Activated CD4-positive, CD25-positive, alpha-beta regulatory T cell (primary cell): ENCODE measurements around the gene TAGLN2.
A peak's percentile ranks its signal among the peaks of the same experiment; 100 is the strongest.

Source experiments
- DNase-seq, 4 experiments: peaks; one replicate each; lab custom pipeline; 2025; lab: John Stamatoyannopoulos, UW

The TAGLN2 gene

GRCh38 chr1:159949123-159949522 lies 23.8 kb upstream of the TAGLN2 start:
- no peak for DNase-seq

DNA sequence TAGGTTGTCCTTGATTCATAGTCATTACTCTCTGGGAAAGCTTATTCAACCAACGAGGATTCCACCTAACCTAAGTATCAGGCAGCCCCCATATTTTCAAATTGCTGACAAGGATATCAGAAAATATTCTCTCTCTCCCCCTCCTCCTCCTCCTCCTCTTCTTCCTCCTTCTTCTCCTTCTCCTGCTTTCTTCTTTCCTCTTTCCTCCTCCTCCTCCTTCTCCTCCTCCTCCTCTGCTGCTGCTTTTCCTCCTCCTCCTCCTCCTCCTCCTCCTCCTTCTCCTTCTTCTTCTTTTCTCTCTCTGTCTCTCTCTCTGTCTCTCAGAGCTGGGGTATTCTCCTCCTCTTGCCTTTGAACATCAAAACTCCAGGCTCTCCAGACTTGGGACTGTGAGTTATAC lies 22.6 kb upstream of the TAGLN2 start:
- no peak for DNase-seq

GRCh38 chr1:159946242-159947187 lies 21.2 kb upstream of the TAGLN2 start:
- no peak for DNase-seq

DNA sequence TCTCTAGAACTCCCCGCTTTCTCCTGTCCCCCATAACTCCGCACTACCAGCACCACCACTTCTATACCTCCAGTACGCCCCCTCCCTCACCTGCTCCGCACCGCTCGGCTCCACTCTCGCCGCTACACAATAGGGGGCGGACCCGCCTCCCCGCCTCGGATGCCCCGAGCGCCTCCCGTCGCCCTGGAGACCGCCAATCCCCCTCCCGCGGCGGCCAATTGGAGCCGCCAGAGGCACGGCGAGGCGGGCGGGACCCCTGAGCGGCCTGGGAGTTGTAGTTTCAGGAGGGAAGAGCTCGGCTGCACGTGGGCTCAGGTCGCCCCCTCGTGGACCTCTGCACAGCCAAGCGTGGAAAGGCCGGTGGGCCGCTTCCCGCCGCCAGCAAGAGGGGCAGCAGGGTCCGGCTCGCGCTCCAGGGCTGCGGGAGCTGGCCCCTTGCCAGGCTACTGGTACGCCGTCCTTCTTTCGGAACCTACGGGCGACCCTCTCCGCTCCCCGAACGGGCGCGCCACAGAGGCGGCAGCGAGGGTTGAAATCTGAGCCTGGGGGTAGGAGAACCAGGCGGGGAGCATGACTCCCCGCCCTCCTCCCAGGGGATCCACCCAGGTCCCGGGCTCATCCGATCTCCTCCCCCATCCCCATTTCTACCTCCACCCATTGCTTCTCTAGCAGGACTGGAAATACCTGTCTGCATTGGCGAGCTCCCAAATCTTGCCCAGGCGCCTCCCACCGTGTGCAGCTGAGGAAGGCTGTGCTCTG lies 20.4 kb upstream of the TAGLN2 start, which contains the start of gene IGSF9:
Gene IGSF9, minus strand, starts transcription at position 131 of the 759 bp plus-strand sequence. CDS start 2,159 bp downstream, outside the sequence.
- peak; percentile 44 to 54 (median 50) for DNase-seq

DNA sequence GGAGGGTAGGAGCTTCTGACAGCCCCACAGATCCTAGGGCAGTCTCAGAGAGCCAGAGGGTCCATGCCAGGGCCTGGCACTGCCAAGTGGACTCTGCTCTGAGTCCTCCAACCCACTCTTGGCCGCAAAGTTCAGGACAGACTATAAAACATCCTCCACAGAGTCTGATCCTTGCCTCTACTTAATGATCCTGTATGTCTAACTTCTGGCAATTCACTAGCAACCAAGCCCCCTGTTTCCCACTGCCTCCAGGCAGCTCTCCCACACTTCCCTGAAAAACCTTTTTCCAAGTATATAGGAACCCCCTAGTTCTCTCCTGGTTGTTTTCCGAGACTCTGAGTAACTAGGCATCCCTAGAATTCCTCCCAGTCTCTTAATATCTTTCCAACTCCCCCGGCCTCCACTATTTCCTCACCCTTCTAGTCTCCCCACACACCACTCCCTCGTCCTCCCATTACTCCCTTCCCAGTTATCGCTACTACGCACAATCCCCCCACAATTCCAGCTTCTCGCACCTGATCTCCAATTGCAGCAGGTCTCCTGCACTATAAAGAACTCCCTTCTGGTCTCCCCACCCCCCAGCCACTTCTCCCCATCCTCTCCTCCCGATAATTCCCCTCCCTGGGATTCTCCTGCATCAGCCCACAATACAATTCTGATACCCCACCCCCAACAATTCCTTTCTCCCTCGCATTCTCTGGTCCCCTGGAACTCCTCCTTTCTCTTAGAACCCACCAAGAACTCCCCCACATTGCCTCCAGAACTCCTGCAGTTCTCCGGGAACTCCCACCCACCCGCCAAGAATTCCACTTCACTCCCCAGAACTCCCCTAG lies 19.5 kb upstream of the TAGLN2 start:
- DNase-seq = no peak

GRCh38 chr1:159943908-159944622 lies 18.8 kb upstream of the TAGLN2 start:
- DNase-seq = no peak

DNA sequence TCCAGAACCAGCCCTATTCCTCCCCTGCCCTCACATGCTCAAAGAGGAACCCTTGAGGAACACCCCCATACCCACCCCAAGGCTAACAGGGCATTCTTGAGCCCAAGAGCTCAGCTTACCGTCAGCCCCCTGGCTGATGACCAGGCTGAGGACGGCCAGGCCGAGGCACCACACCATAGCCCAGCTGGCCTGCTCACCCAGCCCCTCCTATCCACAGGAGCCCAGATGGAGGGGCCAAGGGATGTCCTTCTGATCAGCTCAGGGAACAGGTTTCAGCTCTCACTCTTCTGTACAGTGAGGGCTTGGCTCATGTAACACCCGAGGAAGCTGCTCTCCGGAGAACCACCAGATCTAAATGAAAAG lies 18.0 kb upstream of the TAGLN2 start:
- no peak for DNase-seq

DNA sequence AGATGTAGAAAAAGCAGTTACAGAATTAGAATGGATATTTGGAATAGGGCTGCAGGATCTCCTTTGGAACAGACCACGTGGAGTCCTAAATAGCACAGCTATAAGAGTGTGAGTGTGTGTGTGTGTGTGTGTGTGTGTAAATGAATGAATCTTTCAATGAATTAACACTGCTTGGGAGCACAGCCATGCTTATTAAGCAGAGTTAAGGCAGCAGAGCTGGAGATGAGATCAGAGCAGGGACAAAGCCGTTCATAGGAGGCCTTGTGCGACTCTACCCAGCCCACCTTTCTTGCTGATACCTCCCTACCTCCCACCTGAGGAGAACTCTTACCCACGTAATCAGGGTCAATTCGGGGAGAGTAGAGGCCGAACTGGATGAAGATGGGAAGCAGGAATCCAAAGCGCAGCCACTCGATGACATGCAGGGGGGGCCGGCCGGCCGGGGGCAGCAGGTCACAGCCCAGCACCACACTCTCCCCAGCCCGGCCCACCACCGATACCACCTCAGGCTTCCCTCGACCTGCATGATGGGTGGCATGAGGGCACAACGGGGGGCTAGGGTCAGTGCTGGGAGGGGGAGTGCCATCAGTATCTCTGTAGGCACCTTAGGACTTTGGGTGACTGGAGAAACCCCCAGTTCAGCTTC lies 17.4 kb upstream of the TAGLN2 start:
- no peak for DNase-seq

- DNase-seq = no peak
Measured at GRCh38 chr1:159941591-159942560, 16.6 kb upstream of the TAGLN2 start.

DNA sequence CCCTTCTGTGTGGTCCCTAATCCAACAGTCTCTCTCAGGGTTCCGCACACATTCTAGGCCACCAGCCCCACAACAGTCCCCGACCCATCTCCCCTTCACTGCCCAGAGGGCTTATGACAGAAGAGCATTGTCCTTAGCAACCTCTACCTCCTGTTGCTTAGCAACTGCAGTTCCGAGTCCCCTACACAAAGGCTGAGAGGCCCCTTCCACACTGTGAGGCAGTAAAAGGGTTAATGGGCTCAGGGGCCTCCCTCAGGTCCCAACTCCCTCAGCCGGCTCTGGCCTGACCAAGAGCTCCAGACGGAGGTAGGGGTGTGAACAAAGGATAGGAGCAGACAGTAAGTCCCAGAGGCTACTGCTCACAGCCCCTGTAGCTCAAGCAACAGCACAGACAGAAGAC lies 15.8 kb upstream of the TAGLN2 start:
- no peak for DNase-seq

DNA sequence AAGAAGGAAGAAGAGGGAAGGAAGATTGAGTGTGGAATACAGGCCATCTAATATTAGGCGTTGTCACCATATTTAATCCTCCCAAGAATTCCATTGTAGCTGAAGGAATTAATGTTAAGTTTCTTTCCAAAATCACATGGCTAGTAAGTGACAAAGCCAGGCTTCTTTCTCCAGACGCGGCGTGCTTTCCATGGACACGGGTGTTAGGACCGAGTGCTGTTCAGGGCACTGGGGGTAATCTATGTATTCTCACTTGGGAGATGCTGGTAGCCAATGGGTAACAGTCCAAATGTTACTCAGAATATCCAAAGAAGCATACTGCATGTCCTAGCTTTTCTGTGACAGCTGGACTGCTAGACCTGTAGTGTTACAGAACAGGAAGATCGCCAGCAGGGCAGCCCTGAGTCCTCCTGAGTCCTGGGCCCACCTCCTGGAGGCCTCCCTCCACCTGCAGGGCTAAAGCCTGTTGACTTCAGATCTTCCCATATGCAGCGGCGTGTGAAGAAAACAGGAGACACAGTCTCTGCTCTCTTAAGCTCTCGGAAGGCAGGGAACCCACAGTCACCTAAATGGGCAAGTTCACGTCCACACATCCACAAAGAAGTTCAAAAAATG lies 14.8 kb upstream of the TAGLN2 start:
- DNase-seq = no peak

DNA sequence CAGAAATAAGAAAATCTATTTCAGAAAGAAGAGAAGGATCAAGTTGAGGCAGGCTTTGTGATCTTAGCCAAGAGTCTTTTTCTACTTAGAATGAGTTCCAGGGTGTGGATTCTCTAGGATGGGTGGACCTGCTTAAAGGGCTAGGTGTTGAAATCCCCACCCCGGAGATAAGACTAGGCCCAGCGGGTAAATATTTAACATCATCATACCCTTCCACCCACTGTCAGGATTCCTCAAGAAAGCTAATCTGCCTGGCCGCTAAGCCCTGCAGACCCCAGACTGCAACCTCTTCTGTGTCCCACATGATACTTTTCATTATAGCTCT lies 14.3 kb upstream of the TAGLN2 start:
- no peak for DNase-seq

DNA sequence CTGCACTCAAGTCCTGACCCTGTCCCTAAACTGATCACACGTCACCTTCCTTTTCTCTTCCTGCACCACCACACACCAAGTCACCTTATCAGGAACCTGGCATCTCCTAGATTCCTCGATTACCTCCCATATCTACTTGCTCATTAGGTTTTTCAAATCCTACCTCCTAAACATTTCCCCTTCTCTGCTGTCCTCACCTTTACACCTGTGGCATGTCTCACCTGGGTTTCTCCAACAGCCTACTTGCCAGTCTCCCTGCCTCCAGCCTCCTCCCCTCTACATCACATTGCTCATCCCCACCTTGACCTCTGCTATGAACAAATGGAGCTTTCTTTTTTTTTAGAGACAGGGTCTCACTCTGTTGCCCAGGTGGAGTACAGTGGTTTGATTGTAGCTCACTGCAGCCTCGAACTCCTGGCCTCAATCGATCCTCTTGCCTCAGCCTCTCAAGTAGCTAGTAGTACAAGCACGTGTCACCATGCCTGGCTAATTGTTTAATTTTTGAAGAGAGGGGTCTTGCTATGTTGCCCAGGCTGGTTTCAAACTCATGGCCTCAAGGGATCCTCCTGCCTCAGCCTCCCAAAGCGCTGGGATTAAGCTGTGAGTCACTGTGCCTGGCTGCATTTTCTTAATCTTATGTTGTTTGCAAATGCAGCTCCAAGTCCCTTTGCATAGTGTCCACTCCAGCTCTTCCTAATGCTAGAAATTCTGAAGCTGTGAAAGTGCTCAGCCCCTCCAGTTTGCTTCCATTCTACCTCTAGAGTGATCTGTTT lies 13.8 kb upstream of the TAGLN2 start:
- DNase-seq = no peak

GRCh38 chr1:159938211-159938852 lies 13.0 kb upstream of the TAGLN2 start:
- no peak for DNase-seq

- DNase-seq = no peak
Measured at GRCh38 chr1:159937054-159937750, 11.9 kb upstream of the TAGLN2 start.

- peak; percentile 48 to 81 (median 70) for DNase-seq
Measured at GRCh38 chr1:159936273-159936904, 11.1 kb upstream of the TAGLN2 start.

- DNase-seq = no peak
Measured at GRCh38 chr1:159935719-159936272, 10.5 kb upstream of the TAGLN2 start.
